Activated CD8-positive, alpha-beta memory T cell treated with anti-CD3 and anti-CD28 coated beads, Interleukin-2, amount 50 U/mL, for 4 hours (primary cell): ENCODE measurements around the gene ANKAR.
"Not testable (repeated sequence)": the region's sequence is repeated elsewhere in the genome, so short reads cannot be mapped to it uniquely, and the experiment has no call there.

Experiments
- DNase-seq: peaks from one replicate; pipeline ENCODE4 v3.0.0-alpha.2; 2020

The ANKAR gene

GRCh38 chr2:189709501-189710221, 35.2 kb downstream of the ANKAR start:
- no peak for DNase-seq

GRCh38 chr2:189717593-189717992, 43.1 kb downstream of the ANKAR start:
- not testable (repeated sequence) for DNase-seq

GRCh38 chr2:189719571-189719970, 45.1 kb downstream of the ANKAR start:
- no peak for DNase-seq

- no peak for DNase-seq
Observed at GRCh38 chr2:189723192-189723591, 48.7 kb downstream of the ANKAR start.
